ENCODE data around the gene PDK1. TPM values are rescaled to one million over a fixed set of nuclear protein-coding genes. Genes with fewer than 3 reads are reported as not detected.

Gene PDK1
- total RNA-seq, 2 experiments from 2014 or later: 19.2 to 26.0 TPM

- Mint-ChIP-seq H3K4me3 (no peak overlapping the region), H3K27me3 (no peaks in the 10 kb centered on the region), H3K9me3 (ENCODE audit: low read depth) (no peaks in the 10 kb centered on the region), H3K4me1 (peaks cover 8% of the 10 kb centered on the region), H3K27ac (no peak overlapping the region), H3K36me3 (no peaks in the 10 kb centered on the region)
- ATAC-seq: no peak
- DNase-seq: no peak
- CTCF ChIA-PET: no interaction called here
Observed at GRCh38 chr2:172643142-172643541, 87.3 kb downstream of the PDK1 start.

GRCh38 chr2:172647439-172647838 lies 91.5 kb downstream of the PDK1 start:
- no peak for ATAC-seq
- CTCF ChIA-PET: no interaction called here
- Mint-ChIP-seq H3K4me1 (peaks cover 3% of the 10 kb centered on the region), H3K27ac (no peak overlapping the region), H3K36me3 (no peaks in the 10 kb centered on the region), H3K4me3 (no peak overlapping the region), H3K27me3 (peaks cover 7% of the 10 kb centered on the region), H3K9me3 (ENCODE audit: low read depth) (peaks cover 2% of the 10 kb centered on the region)
- DNase-seq: no peak

GRCh38 chr2:172655091-172655837 lies 99.4 kb downstream of the PDK1 start:
- H3K9me3 Mint-ChIP-seq (ENCODE audit: low read depth): peaks cover 9% of the 10 kb centered on the region
- DNase-seq: no peak
- H3K27me3 Mint-ChIP-seq: no peaks in the 10 kb centered on the region
- no peak overlapping the region for H3K4me3 Mint-ChIP-seq
- H3K27ac Mint-ChIP-seq: no peak overlapping the region
- ATAC-seq: no peak
- no peaks in the 10 kb centered on the region for H3K4me1 Mint-ChIP-seq
- H3K36me3 Mint-ChIP-seq: no peaks in the 10 kb centered on the region
- CTCF ChIA-PET: interaction anchor here (0.9 kb wide), 1 partner anchor 22 kb away, joined by 3 read pairs; no protein-coding TSS in a partner anchor

- Mint-ChIP-seq H3K4me1 (no peaks in the 10 kb centered on the region), H3K9me3 (ENCODE audit: low read depth) (peaks cover 7% of the 10 kb centered on the region), H3K27ac (no peak overlapping the region), H3K4me3 (no peak overlapping the region), H3K36me3 (no peaks in the 10 kb centered on the region), H3K27me3 (no peaks in the 10 kb centered on the region)
- CTCF ChIA-PET: interaction anchor here (0.9 kb wide), 1 partner anchor 23 kb away, joined by 3 read pairs; no protein-coding TSS in a partner anchor
- no peak for DNase-seq
- ATAC-seq: no peak
Observed at GRCh38 chr2:172655838-172656573, 100.1 kb downstream of the PDK1 start.

Other genes with a start within 250 kb of the PDK1 start
- gene ITGA6, start 128.5 kb upstream of the PDK1 start, total RNA-seq: 1 to 10 TPM; 2.2 to 5.5 TPM
- gene RAPGEF4, start 179.8 kb downstream of the PDK1 start, total RNA-seq: under 1 TPM in 1 of 2 experiments, not detected in 1; 0.21 TPM

All from activated CD8-positive, alpha-beta memory T cell treated with anti-CD3 and anti-CD28 coated beads, Interleukin-2, amount 10 ng/mL, durations not matched to agents 7 days and 5 days (primary cell).